ENCODE measurements around the gene ANKRD29. TPM values are rescaled to one million over a fixed set of nuclear protein-coding genes. Genes with fewer than 3 reads are reported as not detected.
A peak's percentile ranks its signal among the peaks of the same experiment; 100 is the strongest.

ANKRD29 gene
- total RNA-seq, 2 donors from 2014 or later = 5.6 to 8.5 TPM

GRCh38 chr18:23572012-23572411, 90.7 kb downstream of the ANKRD29 start:
- TF ChIP-seq POLR2AphosphoS5 (IDR thresholded peaks at IDR 0.05) (no peak), POLR2A (IDR thresholded peaks at IDR 0.05) (no peak)
- TF ChIP-seq, protein P1, sequence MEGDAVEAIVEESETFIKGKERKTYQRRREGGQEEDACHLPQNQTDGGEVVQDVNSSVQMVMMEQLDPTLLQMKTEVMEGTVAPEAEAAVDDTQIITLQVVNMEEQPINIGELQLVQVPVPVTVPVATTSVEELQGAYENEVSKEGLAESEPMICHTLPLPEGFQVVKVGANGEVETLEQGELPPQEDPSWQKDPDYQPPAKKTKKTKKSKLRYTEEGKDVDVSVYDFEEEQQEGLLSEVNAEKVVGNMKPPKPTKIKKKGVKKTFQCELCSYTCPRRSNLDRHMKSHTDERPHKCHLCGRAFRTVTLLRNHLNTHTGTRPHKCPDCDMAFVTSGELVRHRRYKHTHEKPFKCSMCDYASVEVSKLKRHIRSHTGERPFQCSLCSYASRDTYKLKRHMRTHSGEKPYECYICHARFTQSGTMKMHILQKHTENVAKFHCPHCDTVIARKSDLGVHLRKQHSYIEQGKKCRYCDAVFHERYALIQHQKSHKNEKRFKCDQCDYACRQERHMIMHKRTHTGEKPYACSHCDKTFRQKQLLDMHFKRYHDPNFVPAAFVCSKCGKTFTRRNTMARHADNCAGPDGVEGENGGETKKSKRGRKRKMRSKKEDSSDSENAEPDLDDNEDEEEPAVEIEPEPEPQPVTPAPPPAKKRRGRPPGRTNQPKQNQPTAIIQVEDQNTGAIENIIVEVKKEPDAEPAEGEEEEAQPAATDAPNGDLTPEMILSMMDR (IDR thresholded peaks at IDR 0.05) = no peak
- intact Hi-C loops (cut with DNase I) = no loop called here
- WGBS = 53% methylated on average over 2 of the region's 2 CpGs

GRCh38 chr18:23570912-23571504, 91.7 kb downstream of the ANKRD29 start:
- no peak for DNase-seq (ENCODE audit: low spot score)
- Histone ChIP-seq H3K9me3 (no peaks in the 10 kb centered on the region), H3K27ac (no peak overlapping the region), H3K4me3 (no peak overlapping the region), H3K36me3 (no peaks in the 10 kb centered on the region), H3K27me3 (replicated peaks; ENCODE audit: insufficient read depth) (no peaks in the 10 kb centered on the region), H3K4me1 (replicated peaks) (no peaks in the 10 kb centered on the region)
- WGBS = 96% methylated on average over 3 of the region's 3 CpGs
- intact Hi-C loops (cut with DNase I) = no loop called here
- no peak for TF ChIP-seq POLR2A (IDR thresholded peaks at IDR 0.05)
- TF ChIP-seq, protein P1 (IDR thresholded peaks at IDR 0.05) = no peak
- TF ChIP-seq POLR2AphosphoS5 (IDR thresholded peaks at IDR 0.05) = no peak

More at GRCh38 chr18:23572012-23572411, 90.7 kb downstream of the ANKRD29 start:
- H3K27me3 ChIP-seq (replicated peaks; ENCODE audit: insufficient read depth) = no peaks in the 10 kb centered on the region
- no peaks in the 10 kb centered on the region for H3K9me3 ChIP-seq
- H3K4me1 ChIP-seq (replicated peaks) = no peaks in the 10 kb centered on the region
- H3K4me3 ChIP-seq = no peak overlapping the region
- DNase-seq (ENCODE audit: low spot score) = no peak
- no peak overlapping the region for H3K27ac ChIP-seq
- H3K36me3 ChIP-seq = no peaks in the 10 kb centered on the region

GRCh38 chr18:23569299-23570063, 93.2 kb downstream of the ANKRD29 start:
- Histone ChIP-seq H3K4me1 (replicated peaks) (no peaks in the 10 kb centered on the region), H3K36me3 (no peaks in the 10 kb centered on the region), H3K27ac (peak overlapping the region in 1 of 2 donors; percentile 65), H3K27me3 (replicated peaks; ENCODE audit: insufficient read depth) (no peaks in the 10 kb centered on the region), H3K4me3 (no peak overlapping the region), H3K9me3 (no peaks in the 10 kb centered on the region)
- 98% methylated on average over 5 of the region's 5 CpGs for WGBS
- intact Hi-C loops (cut with DNase I) = no loop called here
- no peak for DNase-seq (ENCODE audit: low spot score)
- TF ChIP-seq POLR2AphosphoS5 (IDR thresholded peaks at IDR 0.05) (no peak), POLR2A (IDR thresholded peaks at IDR 0.05) (no peak)
- TF ChIP-seq, protein P1 (IDR thresholded peaks at IDR 0.05) = no peak

GRCh38 chr18:23568281-23569138, 94.2 kb downstream of the ANKRD29 start:
- Histone ChIP-seq H3K4me3 (peak overlapping the region in 1 of 2 donors; percentile 2), H3K27me3 (replicated peaks; ENCODE audit: insufficient read depth) (no peaks in the 10 kb centered on the region), H3K4me1 (replicated peaks) (no peaks in the 10 kb centered on the region), H3K36me3 (no peaks in the 10 kb centered on the region), H3K27ac (peak overlapping the region; percentile 38 to 65), H3K9me3 (no peaks in the 10 kb centered on the region)
- WGBS = 34% methylated on average over 7 of the region's 7 CpGs
- TF ChIP-seq, protein P1 (IDR thresholded peaks at IDR 0.05) = no peak
- TF ChIP-seq POLR2A (IDR thresholded peaks at IDR 0.05) (no peak), POLR2AphosphoS5 (IDR thresholded peaks at IDR 0.05) (peak; percentile 67)
- intact Hi-C loops (cut with DNase I) = no loop called here
- no peak for DNase-seq (ENCODE audit: low spot score)

Measured in prostate gland (tissue), 2 donors.